CD4-positive, alpha-beta T cell (primary cell): Measurements from ENCODE around the gene ETFA. TPM values are rescaled to one million over a fixed set of nuclear protein-coding genes. Genes with fewer than 3 reads are reported as not detected.

ENCODE experiments used
- ATAC-seq: fragments of 200-7000 bp; cut with Tn5 transposase; one replicate; pipeline ENCODE4 v1.10.0; 2022; ENCODE audit warnings: mild to moderate bottlenecking; ENCODE audit not compliant: poor library complexity
- CTCF ChIA-PET: fragments of 350-600 bp; sonication (Branson Sonifier 250); formaldehyde crosslinking; loops from one replicate; lab custom pipeline; 2021; ENCODE audit warnings: antibody characterized with exemption, inconsistent platforms; lab: Charles Lee
- POLR2A ChIA-PET: fragments of 350-600 bp; sonication (Branson Sonifier 250); formaldehyde crosslinking; loops from one replicate; lab custom pipeline; 2021; ENCODE audit warnings: antibody characterized with exemption, inconsistent platforms; lab: Charles Lee
- DNase-seq, 14 experiments: peaks; one replicate each; pipeline ENCODE4 v3.0.0-alpha.2; 2013 to 2020; ENCODE audit warnings: mixed read lengths in 2 of 14
- H3K27ac ChIP-seq, 2 donors: one replicate each; pipeline versions ENCODE4 v1.5.1 to v1.7.0; 2013; ENCODE audit warnings: low read length in 2 of 2, low read depth in 1 of 2, mild to moderate bottlenecking in 1 of 2
- H3K27me3 ChIP-seq, 2 experiments: 1 replicate in 1 of 2; 2 replicates in 1 of 2; pipeline versions ENCODE4 v1.6.1 to v1.7.0; 2013; ENCODE audit warnings: low read length in 2 of 2, control low read depth in 1 of 2, mild to moderate bottlenecking in 1 of 2, moderate library complexity in 1 of 2; ENCODE audit not compliant: insufficient read depth in 2 of 2, control insufficient read depth in 1 of 2
- H3K36me3 ChIP-seq: one replicate; pipeline ENCODE4 v1.6.1; 2013; ENCODE audit warnings: low read length, control low read depth; ENCODE audit not compliant: insufficient read depth
- H3K4me1 ChIP-seq: one replicate; pipeline ENCODE4 v1.6.1; 2013; ENCODE audit warnings: low read length, control low read depth; ENCODE audit not compliant: insufficient read depth
- H3K4me3 ChIP-seq: one replicate; pipeline ENCODE4 v1.5.1; 2013; ENCODE audit warnings: mild to moderate bottlenecking, low read length, moderate library complexity
- H3K9me3 ChIP-seq, 2 experiments: 1 replicate in 1 of 2; 2 replicates in 1 of 2; pipeline versions ENCODE4 v1.6.1 to v1.7.0; 2013; ENCODE audit warnings: low read length in 2 of 2, mild to moderate bottlenecking in 2 of 2, control low read depth in 1 of 2, moderate library complexity in 1 of 2; ENCODE audit not compliant: control insufficient read depth in 1 of 2, insufficient read depth in 1 of 2
- H3K27ac Mint-ChIP-seq: one replicate; pipeline ENCODE4 v1.8.0; 2020; ENCODE audit warnings: mixed read lengths
- H3K27me3 Mint-ChIP-seq: one replicate; pipeline ENCODE4 v1.8.0; 2021; ENCODE audit warnings: mixed read lengths
- H3K36me3 Mint-ChIP-seq: one replicate; pipeline ENCODE4 v1.8.0; 2021; ENCODE audit warnings: low read depth, mixed read lengths
- H3K4me1 Mint-ChIP-seq: one replicate; pipeline ENCODE4 v1.8.0; 2021; ENCODE audit warnings: low read depth, mixed read lengths
- H3K4me3 Mint-ChIP-seq: one replicate; pipeline ENCODE4 v1.8.0; 2020; ENCODE audit warnings: mild to moderate bottlenecking, mixed read lengths
- H3K9me3 Mint-ChIP-seq: one replicate; pipeline ENCODE4 v1.8.0; 2020; ENCODE audit warnings: mixed read lengths
- CTCF ChIP-seq: fragments of 200-600 bp; IDR thresholded peaks from one replicate; pipeline ENCODE4 v1.8.0; 2022; ENCODE audit warnings: antibody characterized with exemption, mild to moderate bottlenecking
- intact Hi-C, 2 experiments: fragments of 100-400 bp; cut with DNase I in 1 of 2; cut with micrococcal nuclease in 1 of 2; formaldehyde crosslinking; loops; one replicate each; pipeline versions ENCODE4 v1.15.1 to v1.9.0; 2023 to 2025; cut with DNase I, micrococcal nuclease
- total RNA-seq, 174 experiments: library from RNA in 2 of 174; stranded (reverse) in 2 of 174; gene quantifications; one replicate each; pipeline ENCODE4 v1.2.3 and lab custom pipeline; 2021 to 2026

The ETFA gene
- total RNA-seq, 2 experiments from 2014 or later: 11.4 to 15.2 TPM

- Mint-ChIP-seq H3K4me3 (no peak overlapping the region), H3K9me3 (no peaks in the 10 kb centered on the region), H3K4me1 (no peaks in the 10 kb centered on the region), H3K27ac (no peak overlapping the region), H3K36me3 (no peaks in the 10 kb centered on the region), H3K27me3 (peaks cover 11% of the 10 kb centered on the region)
- peaks cover 0 to 4% of the 10 kb centered on the region in 2 experiments for H3K27me3 ChIP-seq
- H3K27ac ChIP-seq: no peak overlapping the region
- H3K4me3 ChIP-seq: no peak overlapping the region
- peaks cover 0 to 28% of the 10 kb centered on the region in 2 experiments for H3K9me3 ChIP-seq
- POLR2A ChIA-PET: no interaction called here
- no peaks in the 10 kb centered on the region for H3K36me3 ChIP-seq
- H3K4me1 ChIP-seq: no peaks in the 10 kb centered on the region
- ATAC-seq (no peak), DNase-seq (no peak)
- intact Hi-C loops: no loop called here
- no peak for TF ChIP-seq CTCF
- CTCF ChIA-PET: no interaction called here
These were observed 138.5 kb downstream of the ETFA start for GRCh38 chr15:76172782-76173181.

- H3K36me3 ChIP-seq: no peaks in the 10 kb centered on the region
- intact Hi-C loops: no loop called here
- Mint-ChIP-seq H3K27me3 (no peaks in the 10 kb centered on the region), H3K4me3 (no peak overlapping the region), H3K36me3 (no peaks in the 10 kb centered on the region), H3K27ac (no peak overlapping the region), H3K4me1 (no peaks in the 10 kb centered on the region), H3K9me3 (no peaks in the 10 kb centered on the region)
- no peak for TF ChIP-seq CTCF
- no peaks in the 10 kb centered on the region for H3K4me1 ChIP-seq
- H3K27ac ChIP-seq: no peak overlapping the region
- no peaks in the 10 kb centered on the region for H3K27me3 ChIP-seq
- ChIA-PET CTCF (no interaction called here), POLR2A (no interaction called here)
- H3K4me3 ChIP-seq: no peak overlapping the region
- DNase-seq (no peak), ATAC-seq (no peak)
- H3K9me3 ChIP-seq: peaks cover 0 to 10% of the 10 kb centered on the region in 2 experiments
These were observed 141.1 kb downstream of the ETFA start for GRCh38 chr15:76169911-76170800.

- CTCF ChIA-PET: no interaction called here
- H3K27ac Mint-ChIP-seq: no peak overlapping the region
These were observed 142.3 kb downstream of the ETFA start for GRCh38 chr15:76169018-76169417.

More at GRCh38 chr15:76169018-76169417, 142.3 kb downstream of the ETFA start:
- intact Hi-C loops: no loop called here
- Mint-ChIP-seq H3K4me1 (no peaks in the 10 kb centered on the region), H3K9me3 (no peaks in the 10 kb centered on the region), H3K27me3 (no peaks in the 10 kb centered on the region), H3K36me3 (no peaks in the 10 kb centered on the region), H3K4me3 (no peak overlapping the region)
- no peaks in the 10 kb centered on the region for H3K27me3 ChIP-seq
- POLR2A ChIA-PET: no interaction called here
- no peak for TF ChIP-seq CTCF
- no peak overlapping the region for H3K27ac ChIP-seq
- no peaks in the 10 kb centered on the region for H3K4me1 ChIP-seq
- no peak overlapping the region for H3K4me3 ChIP-seq
- ATAC-seq (no peak), DNase-seq (no peak)
- H3K9me3 ChIP-seq: peaks cover 0 to 6% of the 10 kb centered on the region in 2 experiments
- no peaks in the 10 kb centered on the region for H3K36me3 ChIP-seq
